Right lobe of liver (tissue), 6 donors: ENCODE data around the gene ZMYND8. TPM values are rescaled to one million over a fixed set of nuclear protein-coding genes. Genes with fewer than 3 reads are reported as not detected.
"Not testable (repeated sequence)": the region's sequence is repeated elsewhere in the genome, so short reads cannot be mapped to it uniquely, and the experiment has no call there.

Experiments
- ATAC-seq, 4 donors: fragments of 200-7000 bp; cut with Tn5 transposase; one replicate each; pipeline ENCODE4 v1.9.1; 2020; ENCODE audit warnings: mild to moderate bottlenecking in 4 of 4, moderate library complexity in 4 of 4
- DNase-seq, 3 donors: peaks; one replicate each; pipeline ENCODE4 v3.0.0-alpha.2; 2020
- H3K27ac ChIP-seq, 3 donors: fragments of 200-600 bp; one replicate each; pipeline ENCODE4 v1.8.0; 2022
- H3K27me3 ChIP-seq, 2 donors: fragments of 200-600 bp; one replicate each; pipeline ENCODE4 v1.8.0; 2022
- H3K36me3 ChIP-seq, 4 donors: fragments of 200-600 bp; sonication (generic) in 1 of 4; one replicate each; pipeline versions ENCODE4 v1.5.1 to v1.8.0; 2017 to 2022; ENCODE audit warnings: control low read depth in 1 of 4
- H3K4me1 ChIP-seq, 4 donors: fragments of 200-600 bp; sonication (generic) in 1 of 4; one replicate each; pipeline versions ENCODE4 v1.5.1 to v1.8.0; 2017 to 2022; ENCODE audit warnings: control low read depth in 1 of 4
- H3K4me3 ChIP-seq, 3 donors: fragments of 200-600 bp; one replicate each; pipeline ENCODE4 v1.8.0; 2022
- H3K9me3 ChIP-seq, 4 donors: fragments of 200-600 bp; sonication (generic) in 1 of 4; one replicate each; pipeline versions ENCODE4 v1.5.1 to v1.8.0; 2017 to 2022; ENCODE audit warnings: control low read depth in 1 of 4
- CTCF ChIP-seq, 4 donors: fragments of 200-600 bp in 3 of 4; fragments of 450-650 bp in 1 of 4; IDR thresholded peaks; one replicate each; pipeline versions ENCODE4 v1.5.1 to v1.8.0; 2016 to 2022; ENCODE audit warnings: antibody characterized with exemption in 4 of 4, mild to moderate bottlenecking in 2 of 4
- POLR2A ChIP-seq: fragments of 450-650 bp; IDR thresholded peaks from one replicate; pipeline ENCODE4 v1.6.1; 2017; ENCODE audit warnings: antibody characterized with exemption, mild to moderate bottlenecking
- WGBS: methylation state at CpG from one replicate; pipeline ENCODE4 v1.1.6; 2018; ENCODE audit warnings: low coverage, low lambda C conversion rate; ENCODE audit not compliant: insufficient coverage; ENCODE audit errors: missing lambda C conversion rate; 5-methylcytosine and 5-hydroxymethylcytosine counted together
- intact Hi-C, 2 donors: fragments of 100-400 bp; cut with DNase I; formaldehyde crosslinking; loops; one replicate each; pipeline versions ENCODE4 v1.11.2 to v1.14.1; 2022
- total RNA-seq, 6 experiments: library from RNA; depleted of rRNA in 2 of 6; stranded (reverse); fragments of >200 nt in 2 of 6; fragmentation: NEBNext Ultra II Directional in 3 of 6; extraction: Animal tissue kit (Norgen Biotek cat#: 25700) in 3 of 6; gene quantifications; one replicate each; pipeline versions ENCODE4 v1.1.0 to v1.2.4, GENCODE V29; 2016 to 2023
- donor health status: DM: no; HTN: yes; CAD: no.
- donor health status: DM: no; HTN: no; CAD: no.
- donor health status: DM: no; HTN: no; CAD: no.
- donor health status: DM: no; HTN: yes; CAD: no.
- donor health status: DM: no; HTN: yes; CAD: no.

Gene ZMYND8
- total RNA-seq, 6 experiments from 2014 or later = 7.8 to 25.7 (median 13.8) TPM

- ATAC-seq (no peak), DNase-seq (no peak)
- Histone ChIP-seq H3K27me3 (no peaks in the 10 kb centered on the region), H3K36me3 (peaks cover 0 to 17% (median 10%) of the 10 kb centered on the region in 4 donors), H3K4me1 (peaks cover 0 to 4% (median 0%) of the 10 kb centered on the region in 4 donors), H3K27ac (no peak overlapping the region), H3K4me3 (no peak overlapping the region), H3K9me3 (no peaks in the 10 kb centered on the region)
- no CpG with 5 or more reads among the region's 18 CpGs for WGBS
- TF ChIP-seq POLR2A (no peak), CTCF (IDR thresholded peaks at IDR 0.05) (no peak)
- intact Hi-C loops = loop anchor here (10.0 kb wide), 2 partner anchors 46 to 176 kb away; no protein-coding TSS in a partner anchor
These were observed 147.8 kb downstream of the ZMYND8 start for GRCh38 chr20:47208534-47209174.

- DNase-seq (no peak), ATAC-seq (no peak)
- Histone ChIP-seq H3K9me3 (no peaks in the 10 kb centered on the region), H3K27ac (no peak overlapping the region), H3K4me1 (peaks cover 0 to 4% (median 0%) of the 10 kb centered on the region in 4 donors), H3K27me3 (no peaks in the 10 kb centered on the region), H3K36me3 (peaks cover 0 to 17% (median 8%) of the 10 kb centered on the region in 4 donors), H3K4me3 (no peak overlapping the region)
- intact Hi-C loops = loop anchor here (10.0 kb wide), 2 partner anchors 48 to 178 kb away; no protein-coding TSS in a partner anchor
- TF ChIP-seq POLR2A (no peak), CTCF (IDR thresholded peaks at IDR 0.05) (no peak)
- 74% methylated on average over 6 of the region's 9 CpGs for WGBS
These were observed 149.4 kb downstream of the ZMYND8 start for GRCh38 chr20:47206962-47207641.

DNA sequence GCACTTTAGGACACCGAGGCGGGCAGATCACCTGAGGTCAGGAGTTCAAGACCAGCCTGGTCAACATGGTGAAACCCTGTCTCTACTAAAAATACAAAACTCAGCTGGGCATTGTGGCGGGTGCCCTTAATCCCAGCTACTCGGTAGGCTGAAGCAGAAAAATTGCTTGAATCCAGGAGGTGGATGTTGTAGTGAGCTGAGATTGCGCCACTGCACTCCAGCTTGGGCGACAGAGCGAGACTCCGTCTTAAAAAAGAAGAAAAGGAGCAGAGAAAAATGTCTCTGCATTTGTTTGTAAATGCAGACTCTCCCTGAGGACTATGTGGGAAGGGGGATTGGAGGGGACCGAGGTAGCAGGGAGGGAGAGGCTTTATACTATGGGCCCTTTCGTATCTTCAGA lies 149.9 kb downstream of the ZMYND8 start:
- not testable (repeated sequence) for H3K4me1 ChIP-seq, H3K9me3 ChIP-seq, H3K4me3 ChIP-seq, DNase-seq, H3K27me3 ChIP-seq, ATAC-seq, H3K27ac ChIP-seq
- intact Hi-C loops = loop anchor here (10.0 kb wide), 2 partner anchors 48 to 178 kb away; no protein-coding TSS in a partner anchor
- 79% methylated on average over 10 of the region's 10 CpGs for WGBS
- peaks cover 0 to 17% (median 8%) of the 10 kb centered on the region in 4 donors for H3K36me3 ChIP-seq

- Histone ChIP-seq H3K4me1 (peaks cover 0 to 4% (median 0%) of the 10 kb centered on the region in 4 donors), H3K27ac (no peak overlapping the region), H3K36me3 (peaks cover 0 to 15% (median 8%) of the 10 kb centered on the region in 4 donors), H3K9me3 (no peaks in the 10 kb centered on the region), H3K4me3 (no peak overlapping the region), H3K27me3 (no peaks in the 10 kb centered on the region)
- WGBS = 20% methylated on average over 9 of the region's 9 CpGs
- TF ChIP-seq CTCF (IDR thresholded peaks at IDR 0.05) (peak; percentile 60 to 99 (median 74)), POLR2A (no peak)
- intact Hi-C loops = loop anchor here (10.0 kb wide), 2 partner anchors 49 to 179 kb away; no protein-coding TSS in a partner anchor
- DNase-seq (peak; percentile 70 to 80 (median 76)), ATAC-seq (peak; percentile 88 to 93 (median 92))
These were observed 150.8 kb downstream of the ZMYND8 start for GRCh38 chr20:47205577-47206123.

GRCh38 chr20:47204850-47205122 lies 151.7 kb downstream of the ZMYND8 start:
- WGBS = 95% methylated on average over 11 of the region's 11 CpGs
- H3K27ac ChIP-seq, H3K9me3 ChIP-seq, H3K4me1 ChIP-seq, H3K27me3 ChIP-seq, H3K4me3 ChIP-seq, ATAC-seq, H3K36me3 ChIP-seq, DNase-seq: not testable (repeated sequence)
- intact Hi-C loops = loop anchor here (10.0 kb wide), 2 partner anchors 50 to 180 kb away; no protein-coding TSS in a partner anchor
